SK-N-SH treated with all-trans-retinoic acid at 6 μM for 48 hours (cell line): ENCODE data around the gene WIZ.
"Not testable (repeated sequence)": the region's sequence is repeated elsewhere in the genome, so short reads cannot be mapped to it uniquely, and the experiment has no call there.

Experiments
- ATAC-seq: fragments of 200-7000 bp; cut with Tn5 transposase; 3 replicates; pipeline ENCODE4 v1.9.1; 2020; ENCODE audit warnings: mild to moderate bottlenecking, moderate library complexity
- ARNTL ChIP-seq: fragments of 450-650 bp; formaldehyde crosslinking; IDR thresholded peaks from 2 replicates; pipeline ENCODE4 v1.5.0; 2020; ENCODE audit warnings: low read depth, mild to moderate bottlenecking, moderate library complexity, borderline replicate concordance
- BACH2 ChIP-seq: fragments of 250-450 bp; sonication (Bioruptor Pico); IDR thresholded peaks from 2 replicates; pipeline ENCODE4 v1.9.0; 2021; ENCODE audit warnings: mild to moderate bottlenecking, borderline replicate concordance
- CSDC2 ChIP-seq: fragments of 250-450 bp; sonication (Bioruptor Pico); IDR thresholded peaks from 2 replicates; pipeline ENCODE4 v1.5.0; 2020; ENCODE audit warnings: mild to moderate bottlenecking, moderate library complexity
- ESRRG ChIP-seq: fragments of 250-450 bp; sonication (Bioruptor Pico); IDR thresholded peaks from 2 replicates; pipeline ENCODE4 v1.6.1; 2021; ENCODE audit warnings: mild to moderate bottlenecking
- GLIS3 ChIP-seq: fragments of 250-450 bp; sonication (Bioruptor Pico); IDR thresholded peaks from 2 replicates; pipeline ENCODE4 v1.5.0; 2020; ENCODE audit warnings: mild to moderate bottlenecking, moderate library complexity
- ISL1 ChIP-seq: fragments of 250-450 bp; sonication (Bioruptor Pico); IDR thresholded peaks from 2 replicates; pipeline ENCODE4 v2.1.2; 2022; ENCODE audit warnings: mild to moderate bottlenecking, moderate library complexity
- OSR1 ChIP-seq: fragments of 250-450 bp; sonication (Bioruptor Pico); IDR thresholded peaks from 2 replicates; pipeline ENCODE4 v1.8.0; 2022; ENCODE audit warnings: moderate library complexity, mild to moderate bottlenecking, inconsistent platforms
- PPARA ChIP-seq: fragments of 250-450 bp; sonication (Bioruptor Pico); IDR thresholded peaks from 2 replicates; pipeline ENCODE4 v1.5.0; 2020; ENCODE audit warnings: mild to moderate bottlenecking, borderline replicate concordance
- RARB ChIP-seq: fragments of 250-450 bp; sonication (Bioruptor Pico); IDR thresholded peaks from 2 replicates; pipeline ENCODE4 v1.8.0; 2021; ENCODE audit warnings: mild to moderate bottlenecking, moderate library complexity
- SNAI2 ChIP-seq: fragments of 250-450 bp; sonication (Bioruptor Pico); IDR thresholded peaks from 2 replicates; pipeline ENCODE4 v1.5.0; 2020; ENCODE audit warnings: mild to moderate bottlenecking, moderate library complexity
- TCF4 ChIP-seq: fragments of 250-450 bp; sonication (Bioruptor Pico); IDR thresholded peaks from 2 replicates; pipeline ENCODE4 v1.8.0; 2021; ENCODE audit warnings: mild to moderate bottlenecking, moderate library complexity, borderline replicate concordance
- TOX ChIP-seq: fragments of 250-450 bp; sonication (Bioruptor Pico); IDR thresholded peaks from 2 replicates; pipeline ENCODE4 v1.8.0; 2021; ENCODE audit warnings: mild to moderate bottlenecking, moderate library complexity, borderline replicate concordance
- ZC3H10 ChIP-seq: fragments of 250-450 bp; sonication (Bioruptor Pico); IDR thresholded peaks from 2 replicates; pipeline ENCODE4 v1.5.1; 2021; ENCODE audit warnings: mild to moderate bottlenecking, moderate library complexity
- ZFP3 ChIP-seq: fragments of 250-450 bp; sonication (Bioruptor Pico); IDR thresholded peaks from 2 replicates; pipeline ENCODE4 v1.5.0; 2020; ENCODE audit warnings: mild to moderate bottlenecking, moderate library complexity
- ZFP30 ChIP-seq: fragments of 450-650 bp; formaldehyde crosslinking; IDR thresholded peaks from 2 replicates; pipeline ENCODE4 v1.5.0; 2022; ENCODE audit warnings: mild to moderate bottlenecking, moderate library complexity
- ZNF565 ChIP-seq: fragments of 450-650 bp; formaldehyde crosslinking; conservative IDR thresholded peaks from 2 replicates; pipeline ENCODE4 v1.5.0; 2020; ENCODE audit warnings: low read depth, mild to moderate bottlenecking, moderate library complexity
- ZNF70 ChIP-seq: fragments of 450-650 bp; formaldehyde crosslinking; IDR thresholded peaks from 2 replicates; pipeline ENCODE4 v1.5.0; 2020; ENCODE audit warnings: mild to moderate bottlenecking, moderate library complexity
- ZNF8 ChIP-seq: fragments of 450-650 bp; formaldehyde crosslinking; IDR thresholded peaks from 2 replicates; pipeline ENCODE4 v1.5.0; 2020; ENCODE audit warnings: mild to moderate bottlenecking, moderate library complexity
- TF ChIP-seq, protein P1 (sequence below): fragments of 250-450 bp; sonication (Bioruptor Pico); IDR thresholded peaks from 2 replicates; pipeline ENCODE4 v1.8.0; 2020; ENCODE audit warnings: mild to moderate bottlenecking, moderate library complexity, borderline replicate concordance
- TF ChIP-seq, protein P2 (sequence below): fragments of 250-450 bp; sonication (Bioruptor Pico); IDR thresholded peaks from 2 replicates; pipeline ENCODE4 v1.5.1; 2020; ENCODE audit warnings: low read depth, mild to moderate bottlenecking, moderate library complexity
- TF ChIP-seq, protein P3 (sequence below): fragments of 250-450 bp; sonication (Bioruptor Pico); IDR thresholded peaks from 2 replicates; pipeline ENCODE4 v1.5.1; 2021; ENCODE audit warnings: mild to moderate bottlenecking, moderate library complexity
- TF ChIP-seq, protein P4 (sequence below): fragments of 250-450 bp; sonication (Bioruptor Pico); IDR thresholded peaks from 2 replicates; pipeline ENCODE4 v1.5.0; 2020; ENCODE audit warnings: mild to moderate bottlenecking, moderate library complexity

The WIZ gene

DNA sequence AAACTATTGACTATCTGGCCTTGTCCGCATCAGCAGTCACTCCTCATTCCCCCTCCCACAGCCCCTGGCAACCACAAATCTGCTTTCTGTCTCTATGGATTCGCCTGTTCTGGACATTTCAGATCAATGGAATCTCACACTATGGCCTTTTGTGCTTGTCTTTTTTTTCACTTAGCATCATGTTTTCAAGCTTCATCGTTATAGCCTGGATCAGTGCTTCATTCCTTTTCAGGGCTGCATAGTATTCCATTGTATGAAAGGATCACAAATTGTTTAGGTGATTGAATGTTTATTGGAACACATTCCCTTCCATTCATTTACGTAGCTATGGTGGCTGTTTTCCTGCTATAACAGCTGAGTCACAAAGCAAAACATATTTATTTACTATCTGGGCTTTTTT is 37.3 kb upstream of the WIZ start:
- ATAC-seq = no peak
- TF ChIP-seq ZNF565 (CRISPR knock-in tag) (no peak), OSR1 (CRISPR knock-in tag) (no peak), ZFP3 (no peak), TCF4 (CRISPR knock-in tag) (no peak), ESRRG (no peak), PPARA (CRISPR knock-in tag) (no peak), BACH2 (CRISPR knock-in tag) (no peak), RARB (CRISPR knock-in tag) (no peak), ZNF8 (CRISPR knock-in tag) (no peak), ZNF70 (no peak), ARNTL (no peak), ZFP30 (CRISPR knock-in tag) (no peak), GLIS3 (CRISPR knock-in tag) (no peak)
- TF ChIP-seq, protein P1, sequence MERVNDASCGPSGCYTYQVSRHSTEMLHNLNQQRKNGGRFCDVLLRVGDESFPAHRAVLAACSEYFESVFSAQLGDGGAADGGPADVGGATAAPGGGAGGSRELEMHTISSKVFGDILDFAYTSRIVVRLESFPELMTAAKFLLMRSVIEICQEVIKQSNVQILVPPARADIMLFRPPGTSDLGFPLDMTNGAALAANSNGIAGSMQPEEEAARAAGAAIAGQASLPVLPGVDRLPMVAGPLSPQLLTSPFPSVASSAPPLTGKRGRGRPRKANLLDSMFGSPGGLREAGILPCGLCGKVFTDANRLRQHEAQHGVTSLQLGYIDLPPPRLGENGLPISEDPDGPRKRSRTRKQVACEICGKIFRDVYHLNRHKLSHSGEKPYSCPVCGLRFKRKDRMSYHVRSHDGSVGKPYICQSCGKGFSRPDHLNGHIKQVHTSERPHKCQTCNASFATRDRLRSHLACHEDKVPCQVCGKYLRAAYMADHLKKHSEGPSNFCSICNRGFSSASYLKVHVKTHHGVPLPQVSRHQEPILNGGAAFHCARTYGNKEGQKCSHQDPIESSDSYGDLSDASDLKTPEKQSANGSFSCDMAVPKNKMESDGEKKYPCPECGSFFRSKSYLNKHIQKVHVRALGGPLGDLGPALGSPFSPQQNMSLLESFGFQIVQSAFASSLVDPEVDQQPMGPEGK = no peak
- TF ChIP-seq, protein P2, sequence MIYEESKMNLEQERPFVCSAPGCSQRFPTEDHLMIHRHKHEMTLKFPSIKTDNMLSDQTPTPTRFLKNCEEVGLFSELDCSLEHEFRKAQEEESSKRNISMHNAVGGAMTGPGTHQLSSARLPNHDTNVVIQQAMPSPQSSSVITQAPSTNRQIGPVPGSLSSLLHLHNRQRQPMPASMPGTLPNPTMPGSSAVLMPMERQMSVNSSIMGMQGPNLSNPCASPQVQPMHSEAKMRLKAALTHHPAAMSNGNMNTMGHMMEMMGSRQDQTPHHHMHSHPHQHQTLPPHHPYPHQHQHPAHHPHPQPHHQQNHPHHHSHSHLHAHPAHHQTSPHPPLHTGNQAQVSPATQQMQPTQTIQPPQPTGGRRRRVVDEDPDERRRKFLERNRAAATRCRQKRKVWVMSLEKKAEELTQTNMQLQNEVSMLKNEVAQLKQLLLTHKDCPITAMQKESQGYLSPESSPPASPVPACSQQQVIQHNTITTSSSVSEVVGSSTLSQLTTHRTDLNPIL = no peak

DNA sequence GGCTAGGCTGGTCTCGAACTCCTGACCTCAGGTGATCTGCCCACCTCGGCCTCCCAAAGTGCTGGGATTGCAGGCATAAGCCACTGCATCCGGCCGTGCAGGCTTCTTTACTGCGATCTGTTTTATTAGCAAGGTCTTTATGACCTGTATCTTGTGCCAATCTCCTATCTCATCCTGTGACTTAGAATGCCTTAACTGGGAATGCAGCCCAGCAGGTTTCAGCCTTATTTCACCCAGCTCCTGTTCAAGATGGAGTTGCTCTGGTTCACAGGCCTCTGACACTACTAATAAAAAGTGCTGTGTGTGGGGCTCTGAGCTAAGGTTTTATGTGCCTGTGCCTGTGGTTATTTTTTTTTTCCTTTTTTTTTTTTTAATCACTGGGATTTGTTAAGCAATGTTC is 36.0 kb upstream of the WIZ start:
- ATAC-seq = not testable (repeated sequence)

DNA sequence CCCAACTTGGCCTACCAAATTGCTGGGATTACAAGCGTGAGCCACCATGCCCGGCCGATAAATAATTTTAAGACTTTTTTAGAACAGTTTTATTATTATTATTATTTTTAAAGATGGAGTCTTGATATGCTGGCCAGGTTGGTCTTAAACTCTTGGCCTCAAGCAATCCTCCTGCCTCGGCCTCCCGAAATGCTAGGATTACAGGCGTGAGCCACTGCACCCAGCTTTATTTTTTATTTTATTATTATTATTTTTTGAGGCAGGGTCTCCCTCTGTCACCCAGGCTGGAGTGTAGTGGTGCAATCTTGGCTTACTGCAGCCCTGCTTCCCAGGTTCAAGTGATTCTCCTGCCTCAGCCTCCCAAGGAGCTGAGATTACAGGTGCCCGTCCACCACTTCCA is 31.2 kb upstream of the WIZ start:
- ATAC-seq = not testable (repeated sequence)

DNA sequence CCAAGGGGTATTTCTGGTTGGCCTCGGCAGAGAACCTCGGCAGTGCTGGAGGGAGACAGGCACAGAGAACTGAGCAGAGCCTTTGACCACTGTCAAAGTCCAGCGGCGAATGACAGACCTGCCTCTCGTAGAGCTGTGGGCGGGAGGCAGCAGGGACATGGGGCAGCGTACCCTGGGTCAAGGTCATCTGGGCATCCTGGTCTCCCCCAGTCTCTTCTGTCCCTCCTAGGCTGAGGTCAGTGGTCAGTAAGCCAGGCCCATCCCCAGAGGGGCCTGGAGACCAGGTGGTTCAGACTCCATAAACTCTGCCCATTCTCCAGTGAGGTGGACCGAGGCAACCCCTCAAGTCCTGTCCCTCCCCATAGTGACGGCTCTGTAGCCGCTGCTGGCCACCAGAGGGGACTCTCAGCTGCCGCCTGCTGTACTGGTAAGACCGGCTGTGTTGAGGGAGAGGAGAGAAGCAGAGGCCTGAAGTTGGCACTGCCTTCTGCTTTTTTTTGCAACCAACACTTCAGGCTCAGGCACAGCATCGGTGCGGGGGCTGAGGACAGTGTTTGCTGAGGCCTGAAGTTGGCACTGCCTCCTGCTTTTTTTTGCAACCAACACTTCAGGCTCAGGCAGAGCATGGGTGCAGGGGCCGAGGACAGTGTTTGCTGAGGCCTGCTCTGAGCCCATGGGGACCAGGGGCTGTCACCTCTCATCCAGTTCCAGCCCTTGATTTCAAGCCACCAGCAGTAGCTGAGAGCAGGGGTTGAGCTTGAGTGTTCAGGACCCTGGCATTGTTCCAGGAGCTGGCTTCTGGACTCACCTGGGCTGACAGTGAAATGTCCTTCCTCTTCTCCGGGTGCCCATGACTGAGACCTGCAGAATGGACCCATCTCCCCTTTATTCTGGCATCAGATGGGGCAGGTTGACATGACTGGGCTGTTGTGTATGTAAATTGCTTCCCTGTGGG is 29.9 kb upstream of the WIZ start, which contains the start of gene PGLYRP2:
TSS of gene PGLYRP2 (minus strand) at position 111 of the 955 bp plus-strand sequence. CDS start 130 bp downstream, outside the sequence.
- TF ChIP-seq TCF4 (CRISPR knock-in tag) (no peak), RARB (CRISPR knock-in tag) (no peak), ZFP30 (CRISPR knock-in tag) (no peak), ZFP3 (no peak), TOX (no peak), ARNTL (no peak), GLIS3 (CRISPR knock-in tag) (no peak), ZNF565 (CRISPR knock-in tag) (no peak), CSDC2 (CRISPR knock-in tag) (no peak), ZC3H10 (CRISPR knock-in tag) (no peak), ESRRG (no peak), SNAI2 (no peak), ZNF8 (CRISPR knock-in tag) (no peak), PPARA (CRISPR knock-in tag) (no peak), ISL1 (CRISPR knock-in tag) (no peak), BACH2 (CRISPR knock-in tag) (no peak)
- TF ChIP-seq, protein P2 = no peak
- TF ChIP-seq, protein P1 = no peak
- TF ChIP-seq, protein P3, sequence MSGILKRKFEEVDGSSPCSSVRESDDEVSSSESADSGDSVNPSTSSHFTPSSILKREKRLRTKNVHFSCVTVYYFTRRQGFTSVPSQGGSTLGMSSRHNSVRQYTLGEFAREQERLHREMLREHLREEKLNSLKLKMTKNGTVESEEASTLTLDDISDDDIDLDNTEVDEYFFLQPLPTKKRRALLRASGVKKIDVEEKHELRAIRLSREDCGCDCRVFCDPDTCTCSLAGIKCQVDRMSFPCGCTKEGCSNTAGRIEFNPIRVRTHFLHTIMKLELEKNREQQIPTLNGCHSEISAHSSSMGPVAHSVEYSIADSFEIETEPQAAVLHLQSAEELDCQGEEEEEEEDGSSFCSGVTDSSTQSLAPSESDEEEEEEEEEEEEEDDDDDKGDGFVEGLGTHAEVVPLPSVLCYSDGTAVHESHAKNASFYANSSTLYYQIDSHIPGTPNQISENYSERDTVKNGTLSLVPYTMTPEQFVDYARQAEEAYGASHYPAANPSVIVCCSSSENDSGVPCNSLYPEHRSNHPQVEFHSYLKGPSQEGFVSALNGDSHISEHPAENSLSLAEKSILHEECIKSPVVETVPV = no peak
- TF ChIP-seq, protein P4, sequence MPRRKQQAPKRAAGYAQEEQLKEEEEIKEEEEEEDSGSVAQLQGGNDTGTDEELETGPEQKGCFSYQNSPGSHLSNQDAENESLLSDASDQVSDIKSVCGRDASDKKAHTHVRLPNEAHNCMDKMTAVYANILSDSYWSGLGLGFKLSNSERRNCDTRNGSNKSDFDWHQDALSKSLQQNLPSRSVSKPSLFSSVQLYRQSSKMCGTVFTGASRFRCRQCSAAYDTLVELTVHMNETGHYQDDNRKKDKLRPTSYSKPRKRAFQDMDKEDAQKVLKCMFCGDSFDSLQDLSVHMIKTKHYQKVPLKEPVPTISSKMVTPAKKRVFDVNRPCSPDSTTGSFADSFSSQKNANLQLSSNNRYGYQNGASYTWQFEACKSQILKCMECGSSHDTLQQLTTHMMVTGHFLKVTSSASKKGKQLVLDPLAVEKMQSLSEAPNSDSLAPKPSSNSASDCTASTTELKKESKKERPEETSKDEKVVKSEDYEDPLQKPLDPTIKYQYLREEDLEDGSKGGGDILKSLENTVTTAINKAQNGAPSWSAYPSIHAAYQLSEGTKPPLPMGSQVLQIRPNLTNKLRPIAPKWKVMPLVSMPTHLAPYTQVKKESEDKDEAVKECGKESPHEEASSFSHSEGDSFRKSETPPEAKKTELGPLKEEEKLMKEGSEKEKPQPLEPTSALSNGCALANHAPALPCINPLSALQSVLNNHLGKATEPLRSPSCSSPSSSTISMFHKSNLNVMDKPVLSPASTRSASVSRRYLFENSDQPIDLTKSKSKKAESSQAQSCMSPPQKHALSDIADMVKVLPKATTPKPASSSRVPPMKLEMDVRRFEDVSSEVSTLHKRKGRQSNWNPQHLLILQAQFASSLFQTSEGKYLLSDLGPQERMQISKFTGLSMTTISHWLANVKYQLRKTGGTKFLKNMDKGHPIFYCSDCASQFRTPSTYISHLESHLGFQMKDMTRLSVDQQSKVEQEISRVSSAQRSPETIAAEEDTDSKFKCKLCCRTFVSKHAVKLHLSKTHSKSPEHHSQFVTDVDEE = no peak
- ATAC-seq = peak; percentile 66
